Progenitor cell of endocrine pancreas (in vitro differentiated cells): ENCODE data around the gene SUMF1. TPM values are rescaled to one million over a fixed set of nuclear protein-coding genes. Genes with fewer than 3 reads are reported as not detected.

Experiments used
- DNase-seq: peaks from one replicate; pipeline ENCODE4 v3.0.0; 2021; ENCODE audit warnings: low spot score; ENCODE audit not compliant: unreplicated experiment
- H3K27ac Mint-ChIP-seq: 2 replicates; pipeline ENCODE4 v1.8.0; 2021; ENCODE audit warnings: mild to moderate bottlenecking, moderate library complexity, mixed read lengths
- H3K27me3 Mint-ChIP-seq: 2 replicates; pipeline ENCODE4 v1.8.0; 2021; ENCODE audit warnings: mixed read lengths
- H3K36me3 Mint-ChIP-seq: 2 replicates; pipeline ENCODE4 v1.8.0; 2022; ENCODE audit warnings: mixed read lengths; ENCODE audit not compliant: insufficient read depth
- H3K4me1 Mint-ChIP-seq: 2 replicates; pipeline ENCODE4 v1.8.0; 2021; ENCODE audit warnings: low read depth, mixed read lengths
- H3K4me3 Mint-ChIP-seq: 2 replicates; pipeline ENCODE4 v1.8.0; 2021; ENCODE audit warnings: low read depth, mild to moderate bottlenecking, moderate library complexity, mixed read lengths
- H3K9me3 Mint-ChIP-seq: 2 replicates; pipeline ENCODE4 v1.8.0; 2021; ENCODE audit warnings: low read depth, mixed read lengths
- CTCF ChIP-seq: fragments of 200-600 bp; sonication (generic); IDR thresholded peaks from one replicate; pipeline ENCODE4 v1.5.0; 2021; ENCODE audit warnings: antibody characterized with exemption, mild to moderate bottlenecking; ENCODE audit not compliant: unreplicated experiment
- total RNA-seq: library from RNA; stranded (reverse); gene quantifications from 2 replicates; pipeline ENCODE4 v1.2.1, GENCODE V29; 2021

The SUMF1 gene
- total RNA-seq, 1 donor from 2014 or later = 25.0 TPM

GRCh38 chr3:4356220-4356540, 110.9 kb downstream of the SUMF1 start:
- H3K4me1 Mint-ChIP-seq = peaks cover 6% of the 10 kb centered on the region
- H3K9me3 Mint-ChIP-seq = no peaks in the 10 kb centered on the region
- peaks cover 4% of the 10 kb centered on the region for H3K36me3 Mint-ChIP-seq
- H3K4me3 Mint-ChIP-seq = no peak overlapping the region
- H3K27ac Mint-ChIP-seq = no peak overlapping the region
- H3K27me3 Mint-ChIP-seq = no peaks in the 10 kb centered on the region
- no peak for TF ChIP-seq CTCF
- no peak for DNase-seq

- H3K27me3 Mint-ChIP-seq = no peaks in the 10 kb centered on the region
- H3K4me3 Mint-ChIP-seq = no peak overlapping the region
- H3K27ac Mint-ChIP-seq = no peak overlapping the region
- H3K9me3 Mint-ChIP-seq = no peaks in the 10 kb centered on the region
- TF ChIP-seq CTCF = no peak
- H3K36me3 Mint-ChIP-seq = peaks cover 6% of the 10 kb centered on the region
- H3K4me1 Mint-ChIP-seq = peaks cover 7% of the 10 kb centered on the region
- no peak for DNase-seq
Measured at GRCh38 chr3:4355401-4356219, 111.5 kb downstream of the SUMF1 start.

GRCh38 chr3:4351872-4352271, 115.2 kb downstream of the SUMF1 start:
- Mint-ChIP-seq H3K27me3 (no peaks in the 10 kb centered on the region), H3K4me3 (no peak overlapping the region), H3K9me3 (peaks cover 4% of the 10 kb centered on the region), H3K4me1 (peaks cover 7% of the 10 kb centered on the region), H3K36me3 (peaks cover 2% of the 10 kb centered on the region), H3K27ac (no peak overlapping the region)
- DNase-seq = no peak
- no peak for TF ChIP-seq CTCF

- Mint-ChIP-seq H3K27ac (no peak overlapping the region), H3K36me3 (peaks cover 2% of the 10 kb centered on the region), H3K4me1 (peaks cover 7% of the 10 kb centered on the region), H3K27me3 (no peaks in the 10 kb centered on the region), H3K4me3 (no peak overlapping the region), H3K9me3 (peaks cover 8% of the 10 kb centered on the region)
- DNase-seq = no peak
- no peak for TF ChIP-seq CTCF
Measured at GRCh38 chr3:4351164-4351855, 115.8 kb downstream of the SUMF1 start.

DNA sequence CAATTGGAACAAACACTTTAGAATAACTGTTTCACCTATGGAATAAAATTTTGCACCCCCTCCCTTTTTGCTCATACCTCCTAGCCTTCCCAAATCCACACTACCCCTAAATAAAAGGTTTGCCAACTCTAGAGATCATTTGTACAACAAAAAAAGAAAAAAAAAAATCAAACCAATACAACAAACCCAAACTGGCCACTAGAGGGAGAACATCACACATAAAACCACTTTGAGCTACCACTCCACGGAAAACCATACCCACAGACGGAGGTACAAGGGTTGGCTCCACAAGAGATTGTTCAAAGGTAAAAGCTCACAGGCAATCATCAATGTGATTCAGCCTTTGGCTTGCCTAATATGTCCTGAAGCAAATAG, 116.3 kb downstream of the SUMF1 start:
- H3K4me3 Mint-ChIP-seq = no peak overlapping the region
- peaks cover 2% of the 10 kb centered on the region for H3K36me3 Mint-ChIP-seq
- peak; percentile 85 for TF ChIP-seq CTCF
- H3K27ac Mint-ChIP-seq = no peak overlapping the region
- no peak for DNase-seq
- no peaks in the 10 kb centered on the region for H3K27me3 Mint-ChIP-seq
- H3K9me3 Mint-ChIP-seq = peaks cover 12% of the 10 kb centered on the region
- H3K4me1 Mint-ChIP-seq = peaks cover 5% of the 10 kb centered on the region
